IMR-90 (cell line): ENCODE measurements around the gene SHLD1. TPM values are rescaled to one million over a fixed set of nuclear protein-coding genes. Genes with fewer than 3 reads are reported as not detected.
A peak's percentile ranks its signal among the peaks of the same experiment; 100 is the strongest.

Source experiments
- ATAC-seq: fragments of 200-7000 bp; cut with Tn5 transposase; 2 replicates; pipeline ENCODE4 v1.9.1; 2020; ENCODE audit warnings: low read depth, mild to moderate bottlenecking, moderate library complexity
- BruUV-seq: library from RNA; stranded (reverse); fragments of 400-500 nt; replicated peaks from 2 replicates; lab custom pipeline; 2021; lab: Mats Ljungman, UMichigan
- CTCF ChIA-PET: fragments of 300-600 bp; formaldehyde crosslinking; extraction: SDS; loops from one replicate; lab custom pipeline; 2021; ENCODE audit warnings: antibody characterized with exemption; lab: Yijun Ruan, JAX
- POLR2A ChIA-PET: fragments of 300-600 bp; sonication (Branson Sonifier 250); formaldehyde crosslinking; loops from one replicate; lab custom pipeline; 2022; ENCODE audit warnings: antibody characterized with exemption; ENCODE audit not compliant: unreplicated experiment; lab: Charles Lee
- DNase-seq: peaks from one replicate; pipeline ENCODE4 v3.0.0; 2013
- H2AFZ ChIP-seq: replicated peaks from 2 replicates; pipeline ENCODE3; 2013; ENCODE audit warnings: low read length, mild to moderate bottlenecking; ENCODE audit not compliant: poor library complexity
- H2AK5ac ChIP-seq: 2 replicates; pipeline ENCODE4 v1.6.1; 2013; ENCODE audit warnings: low read depth, low read length, inconsistent platforms
- H2AK9ac ChIP-seq: replicated peaks from 2 replicates; pipeline ENCODE3; 2013; ENCODE audit warnings: mild to moderate bottlenecking, low read depth, low read length, moderate library complexity; ENCODE audit not compliant: poor library complexity
- H2BK120ac ChIP-seq: 2 replicates; pipeline ENCODE4 v1.6.1; 2013; ENCODE audit warnings: low read depth, low read length, inconsistent platforms
- H2BK15ac ChIP-seq: 3 replicates; pipeline ENCODE4 v1.6.1; 2013; ENCODE audit warnings: low read depth, low read length, inconsistent platforms
- H2BK20ac ChIP-seq: 2 replicates; pipeline ENCODE4 v1.6.1; 2013; ENCODE audit warnings: low read depth, mild to moderate bottlenecking, inconsistent platforms, low read length, moderate library complexity
- H2BK5ac ChIP-seq: 2 replicates; pipeline ENCODE4 v1.6.1; 2013; ENCODE audit warnings: mild to moderate bottlenecking, low read depth, low read length, inconsistent platforms; ENCODE audit not compliant: poor library complexity, severe bottlenecking
- H3K14ac ChIP-seq: replicated peaks from 2 replicates; pipeline ENCODE4 v1.6.1; 2013; ENCODE audit warnings: low read depth, low read length, inconsistent platforms
- H3K18ac ChIP-seq: 2 replicates; pipeline ENCODE4 v1.6.1; 2013; ENCODE audit warnings: low read depth, low read length, control low read depth
- H3K23ac ChIP-seq: 2 replicates; pipeline ENCODE4 v1.6.1; 2013; ENCODE audit warnings: low read depth, low read length, inconsistent platforms
- H3K27ac ChIP-seq: 2 replicates; pipeline ENCODE4 v1.5.1; 2013; ENCODE audit warnings: mild to moderate bottlenecking, control low read depth, low read length; ENCODE audit not compliant: insufficient read depth
- H3K27me3 ChIP-seq: 2 replicates; pipeline ENCODE4 v1.6.1; 2013; ENCODE audit warnings: low read length; ENCODE audit not compliant: control insufficient read depth, insufficient read depth
- H3K36me3 ChIP-seq: 2 replicates; pipeline ENCODE4 v1.6.1; 2013; ENCODE audit warnings: low read length, mixed read lengths; ENCODE audit not compliant: control insufficient read depth, insufficient read depth
- H3K4ac ChIP-seq: 2 replicates; pipeline ENCODE4 v1.6.1; 2013; ENCODE audit warnings: low read depth, low read length, inconsistent platforms
- H3K4me1 ChIP-seq: 2 replicates; pipeline ENCODE4 v1.6.1; 2013; ENCODE audit warnings: low read length, mixed read lengths; ENCODE audit not compliant: control insufficient read depth, insufficient read depth
- H3K4me2 ChIP-seq: 2 replicates; pipeline ENCODE4 v1.6.1; 2013; ENCODE audit warnings: low read depth, mild to moderate bottlenecking, control low read depth, low read length, moderate library complexity
- H3K4me3 ChIP-seq: 2 replicates; pipeline ENCODE4 v1.5.1; 2013; ENCODE audit warnings: low read depth, mild to moderate bottlenecking, control low read depth, low read length, moderate library complexity; ENCODE audit not compliant: insufficient read depth
- H3K56ac ChIP-seq: 2 replicates; pipeline ENCODE4 v1.6.1; 2013; ENCODE audit warnings: low read length, inconsistent platforms; ENCODE audit not compliant: insufficient read depth; ENCODE audit errors: extremely low read depth
- H3K79me1 ChIP-seq, 2 experiments: 2 replicates each; pipeline ENCODE4 v1.6.1; 2013; ENCODE audit warnings: low read length in 2 of 2, inconsistent platforms in 1 of 2, low read depth in 1 of 2
- H3K9ac ChIP-seq: 2 replicates; pipeline ENCODE4 v1.6.1; 2013; ENCODE audit warnings: low read depth, low read length, control low read depth
- H3K9me1 ChIP-seq: 2 replicates; pipeline ENCODE4 v1.6.1; 2013; ENCODE audit warnings: low read length, inconsistent platforms; ENCODE audit not compliant: insufficient read depth
- H3K9me3 ChIP-seq: 2 replicates; pipeline ENCODE4 v1.6.1; 2013; ENCODE audit warnings: low read length; ENCODE audit not compliant: control insufficient read depth, insufficient read depth
- H4K20me1 ChIP-seq: 2 replicates; pipeline ENCODE4 v1.6.1; 2013; ENCODE audit warnings: low read length, inconsistent platforms; ENCODE audit not compliant: insufficient read depth
- H4K5ac ChIP-seq: 2 replicates; pipeline ENCODE4 v1.6.1; 2013; ENCODE audit warnings: mild to moderate bottlenecking, low read depth, low read length, control low read depth
- H4K8ac ChIP-seq, 2 experiments: 2 replicates each; pipeline ENCODE4 v1.6.1; 2013; ENCODE audit warnings: low read depth in 2 of 2, low read length in 2 of 2, control low read depth in 1 of 2, inconsistent platforms in 1 of 2
- H4K91ac ChIP-seq: 2 replicates; pipeline ENCODE4 v1.6.1; 2013; ENCODE audit warnings: low read depth, low read length, inconsistent platforms; ENCODE audit not compliant: insufficient read depth
- BHLHE40 ChIP-seq: fragments of 150-350 bp; IDR thresholded peaks from 2 replicates; pipeline ENCODE4 v1.6.1; 2016; ENCODE audit warnings: mild to moderate bottlenecking, low read depth, low read length
- CEBPB ChIP-seq: IDR thresholded peaks from 2 replicates; pipeline ENCODE4 v1.6.1; 2012; ENCODE audit warnings: low read depth, low read length, improper control_type of control experiment
- ELK1 ChIP-seq: fragments of 150-350 bp; IDR thresholded peaks from 2 replicates; pipeline ENCODE4 v1.6.1; 2016; ENCODE audit warnings: low read depth, mild to moderate bottlenecking, low read length, moderate library complexity, borderline replicate concordance
- FOS ChIP-seq: fragments of 150-350 bp; IDR thresholded peaks from 2 replicates; pipeline ENCODE4 v1.6.1; 2016; ENCODE audit warnings: low read depth, low read length
- MAFK ChIP-seq: IDR thresholded peaks from 2 replicates; pipeline ENCODE4 v1.6.1; 2012; ENCODE audit warnings: low read depth, low read length, improper control_type of control experiment
- MAZ ChIP-seq: IDR thresholded peaks from 2 replicates; pipeline ENCODE4 v1.6.1; 2012; ENCODE audit warnings: low read depth, mild to moderate bottlenecking, low read length, improper control_type of control experiment, moderate library complexity, borderline replicate concordance
- MXI1 ChIP-seq: IDR thresholded peaks from 2 replicates; pipeline ENCODE4 v1.6.1; 2012; ENCODE audit warnings: low read depth, mild to moderate bottlenecking, low read length, moderate library complexity, borderline replicate concordance
- POLR2A ChIP-seq: IDR thresholded peaks from 2 replicates; pipeline ENCODE4 v1.6.1; 2012; ENCODE audit warnings: mild to moderate bottlenecking, low read depth, low read length
- RAD21 ChIP-seq: IDR thresholded peaks from 2 replicates; pipeline ENCODE4 v1.6.1; 2012; ENCODE audit warnings: low read length, improper control_type of control experiment
- RFX5 ChIP-seq: IDR thresholded peaks from 2 replicates; pipeline ENCODE4 v1.8.0; 2012; ENCODE audit warnings: low read depth, mild to moderate bottlenecking, low read length, moderate library complexity
- SMC3 ChIP-seq: fragments of 150-350 bp; IDR thresholded peaks from 2 replicates; pipeline ENCODE4 v1.6.1; 2016; ENCODE audit warnings: low read depth, mild to moderate bottlenecking, antibody characterized with exemption, low read length, moderate library complexity
- USF2 ChIP-seq: fragments of 150-350 bp; IDR thresholded peaks from 2 replicates; pipeline ENCODE4 v1.6.1; 2017; ENCODE audit warnings: mild to moderate bottlenecking, antibody characterized with exemption, low read length, low read depth
- WGBS, 2 experiments: methylation state at CpG; one replicate each; pipeline versions ENCODE4 v1.1.5 to v1.1.7; 2013; ENCODE audit warnings: missing lambda C conversion rate in 2 of 2; ENCODE audit not compliant: insufficient read length in 1 of 2; ENCODE audit errors: extremely low coverage in 2 of 2; 5-methylcytosine and 5-hydroxymethylcytosine counted together
- dilution Hi-C: fragments of 300-500 bp; cut with HindIII; formaldehyde crosslinking; loops from one replicate; pipeline ENCODE4 v1.14.3; 2018; ENCODE audit warnings: low sequenced_read_pairs; ENCODE audit not compliant: unreplicated experiment
- in situ Hi-C: fragments of 300-500 bp; cut with MboI; formaldehyde crosslinking; loops from 3 replicates; pipeline ENCODE4 v1.14.3; 2019; ENCODE audit warnings: low sequenced_read_pairs, inconsistent platforms, mixed read lengths
- intact Hi-C: fragments of 100-400 bp; cut with micrococcal nuclease; formaldehyde crosslinking; loops from 2 replicates; pipeline ENCODE4 v1.10.0; 2022
- polyA plus RNA-seq, 3 experiments: library from polyadenylated mRNA; depleted of rRNA; stranded (reverse); fragments of >200 nt; gene quantifications; 2 replicates each; pipeline ENCODE4 v1.2.3, GENCODE V29; 2012; ENCODE audit warnings: low replicate concordance in 1 of 3
- total RNA-seq: library from RNA; depleted of rRNA; stranded (reverse); fragments of >200 nt; gene quantifications from 2 replicates; pipeline ENCODE4 v1.2.3, GENCODE V29; 2012
- TF ChIP-seq, protein P1 (sequence below): conservative IDR thresholded peaks from 2 replicates; pipeline ENCODE4 v1.5.1; 2012; ENCODE audit warnings: mild to moderate bottlenecking, low read depth, low read length, improper control_type of control experiment

The SHLD1 gene
- total and polyA plus RNA-seq, 2 of the 4 experiments (the other 2 are of a cell fraction), result 2.6 to 3.0 TPM

- no peak overlapping the region for H3K4ac ChIP-seq
- H2BK120ac ChIP-seq, result no peak overlapping the region
- no peak overlapping the region for H3K18ac ChIP-seq
- no peak overlapping the region for H2BK5ac ChIP-seq
- H3K4me3 ChIP-seq, result no peak overlapping the region
- WGBS, 2 experiments, result 100% methylated on average over 2 of the region's 6 CpGs; no CpG with 5 or more reads in 1 of the 2 experiments
- H3K9me1 ChIP-seq, result 0 out of 2 replicates have a peak, but pooled peaks cover 3% of the 10 kb centered on the region
- ATAC-seq, result no peak
- 0 out of 2 replicates have a peak, but pooled peaks cover 2% of the 10 kb centered on the region for H3K4me1 ChIP-seq
- H2AFZ ChIP-seq, result peak overlapping the region; percentile 3
- H4K91ac ChIP-seq, result no peak overlapping the region
- no peak overlapping the region for H3K14ac ChIP-seq
- CTCF ChIA-PET, result no interaction called here
- TF ChIP-seq CEBPB (no peak), POLR2A (no peak), SMC3 (no peak), USF2 (no peak), RAD21 (no peak), BHLHE40 (no peak), ELK1 (no peak), MXI1 (no peak), RFX5 (no peak), MAZ (no peak), FOS (no peak), MAFK (no peak)
- TF ChIP-seq, protein P1, sequence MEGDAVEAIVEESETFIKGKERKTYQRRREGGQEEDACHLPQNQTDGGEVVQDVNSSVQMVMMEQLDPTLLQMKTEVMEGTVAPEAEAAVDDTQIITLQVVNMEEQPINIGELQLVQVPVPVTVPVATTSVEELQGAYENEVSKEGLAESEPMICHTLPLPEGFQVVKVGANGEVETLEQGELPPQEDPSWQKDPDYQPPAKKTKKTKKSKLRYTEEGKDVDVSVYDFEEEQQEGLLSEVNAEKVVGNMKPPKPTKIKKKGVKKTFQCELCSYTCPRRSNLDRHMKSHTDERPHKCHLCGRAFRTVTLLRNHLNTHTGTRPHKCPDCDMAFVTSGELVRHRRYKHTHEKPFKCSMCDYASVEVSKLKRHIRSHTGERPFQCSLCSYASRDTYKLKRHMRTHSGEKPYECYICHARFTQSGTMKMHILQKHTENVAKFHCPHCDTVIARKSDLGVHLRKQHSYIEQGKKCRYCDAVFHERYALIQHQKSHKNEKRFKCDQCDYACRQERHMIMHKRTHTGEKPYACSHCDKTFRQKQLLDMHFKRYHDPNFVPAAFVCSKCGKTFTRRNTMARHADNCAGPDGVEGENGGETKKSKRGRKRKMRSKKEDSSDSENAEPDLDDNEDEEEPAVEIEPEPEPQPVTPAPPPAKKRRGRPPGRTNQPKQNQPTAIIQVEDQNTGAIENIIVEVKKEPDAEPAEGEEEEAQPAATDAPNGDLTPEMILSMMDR, result no peak
- no peak overlapping the region for H3K4me2 ChIP-seq
- POLR2A ChIA-PET, result no interaction called here
- peak overlapping the region; percentile 2; the same call in 1 of the 2 replicates for H4K5ac ChIP-seq
- no peak overlapping the region for H2AK9ac ChIP-seq
- no peak overlapping the region for H3K9ac ChIP-seq
- H3K79me1 ChIP-seq, result no peaks in the 10 kb centered on the region
- peaks cover 3% of the 10 kb centered on the region; the same call in 1 of the 2 replicates for H3K9me3 ChIP-seq
- no peak for DNase-seq
- no peak overlapping the region for H3K23ac ChIP-seq
- no TSS peak for BruUV-seq
- H3K36me3 ChIP-seq, result no peaks in the 10 kb centered on the region
- H3K27ac ChIP-seq, result no peak overlapping the region
- no peak overlapping the region for H2BK20ac ChIP-seq
- in situ Hi-C loops, result no loop called here
- H3K56ac ChIP-seq, result no peak overlapping the region
- peaks cover 2% of the 10 kb centered on the region for H3K27me3 ChIP-seq
- no peak overlapping the region for H2AK5ac ChIP-seq
- no peak overlapping the region for H4K8ac ChIP-seq
- dilution Hi-C loops, result no loop called here
- no peaks in the 10 kb centered on the region for H4K20me1 ChIP-seq
- intact Hi-C loops, result no loop called here
- no peak overlapping the region for H2BK15ac ChIP-seq
Observed at GRCh38 chr20:5705827-5706226, 44.4 kb upstream of the SHLD1 start.
